ENCODE measurements around the gene SOWAHA.

GRCh38 chr5:132767150-132767549 is 46.0 kb upstream of the SOWAHA start:
- TF ChIP-seq DPF2 (IDR thresholded peaks at IDR 0.05) (no peak), BCLAF1 (IDR thresholded peaks at IDR 0.05) (no peak), SMAD1 (IDR thresholded peaks at IDR 0.05; ENCODE audit: low read depth, partially characterized antibody) (no peak), SMC3 (IDR thresholded peaks at IDR 0.05; ENCODE audit: borderline replicate concordance, low read length) (no peak), EP300 (IDR thresholded peaks at IDR 0.05; ENCODE audit: borderline replicate concordance in 1 of 2, control insufficient read depth in 1 of 2, low read depth in 2 of 2, low read length in 2 of 2) (no peak), CTCF (IDR thresholded peaks at IDR 0.05 in 2 of 3, conservative IDR thresholded peaks at IDR 0.05 in 1 of 3; ENCODE audit: control insufficient read depth in 2 of 3, extremely low read depth in 1 of 3, insufficient read depth in 1 of 3, low read depth in 3 of 3, low read length in 3 of 3) (no peak), POLR2A (IDR thresholded peaks at IDR 0.05; ENCODE audit: low read depth, low read length) (no peak), GABPA (IDR thresholded peaks at IDR 0.05; ENCODE audit: low read depth) (no peak), MYC (IDR thresholded peaks at IDR 0.05; ENCODE audit: insufficient read depth, insufficient read length, insufficient replicate concordance, low read length, severe bottlenecking) (no peak)

Measured in GM12878 (cell line).